ENCODE data around the gene PUSL1.

Gene PUSL1

GRCh38 chr1:1337793-1338147 lies 29.4 kb downstream of the PUSL1 start:
- H3K36me3 ChIP-seq (ENCODE audit: control insufficient read depth, insufficient read depth, low read length) = peaks cover 11% of the 10 kb centered on the region
- peak in 1 of 3 donors; percentile 9 for DNase-seq
- H3K9me3 ChIP-seq (ENCODE audit: control insufficient read depth, low read length) = no peaks in the 10 kb centered on the region

GRCh38 chr1:1338278-1338677 lies 29.9 kb downstream of the PUSL1 start:
- Histone ChIP-seq H3K36me3 (ENCODE audit: control insufficient read depth, insufficient read depth, low read length) (peaks cover 11% of the 10 kb centered on the region), H3K9me3 (ENCODE audit: control insufficient read depth, low read length) (no peaks in the 10 kb centered on the region), H3K27ac (ENCODE audit: insufficient read depth, low read length, poor library complexity, severe bottlenecking) (no peak overlapping the region), H3K27me3 (replicated peaks; ENCODE audit: control insufficient read depth, insufficient read depth, low read length, poor library complexity, severe bottlenecking) (no peaks in the 10 kb centered on the region), H3K4me1 (ENCODE audit: control insufficient read depth, insufficient read depth, low read length, poor library complexity, severe bottlenecking) (no peaks in the 10 kb centered on the region), H3K4me3 (ENCODE audit: insufficient read depth, low read depth, low read length, poor library complexity, severe bottlenecking) (no peak overlapping the region)
- DNase-seq = no peak

More at GRCh38 chr1:1337793-1338147, 29.4 kb downstream of the PUSL1 start:
- H3K4me3 ChIP-seq (ENCODE audit: insufficient read depth, low read depth, low read length, poor library complexity, severe bottlenecking) = no peak overlapping the region
- H3K27me3 ChIP-seq (replicated peaks; ENCODE audit: control insufficient read depth, insufficient read depth, low read length, poor library complexity, severe bottlenecking) = no peaks in the 10 kb centered on the region
- H3K27ac ChIP-seq (ENCODE audit: insufficient read depth, low read length, poor library complexity, severe bottlenecking) = no peak overlapping the region
- H3K4me1 ChIP-seq (ENCODE audit: control insufficient read depth, insufficient read depth, low read length, poor library complexity, severe bottlenecking) = no peaks in the 10 kb centered on the region

GRCh38 chr1:1340185-1340584 lies 31.8 kb downstream of the PUSL1 start:
- no peak for DNase-seq
- no peaks in the 10 kb centered on the region for H3K27me3 ChIP-seq (replicated peaks; ENCODE audit: control insufficient read depth, insufficient read depth, low read length, poor library complexity, severe bottlenecking)
- H3K36me3 ChIP-seq (ENCODE audit: control insufficient read depth, insufficient read depth, low read length) = peaks cover 11% of the 10 kb centered on the region
- no peaks in the 10 kb centered on the region for H3K9me3 ChIP-seq (ENCODE audit: control insufficient read depth, low read length)
- H3K4me3 ChIP-seq (ENCODE audit: insufficient read depth, low read depth, low read length, poor library complexity, severe bottlenecking) = no peak overlapping the region
- H3K27ac ChIP-seq (ENCODE audit: insufficient read depth, low read length, poor library complexity, severe bottlenecking) = no peak overlapping the region
- no peaks in the 10 kb centered on the region for H3K4me1 ChIP-seq (ENCODE audit: control insufficient read depth, insufficient read depth, low read length, poor library complexity, severe bottlenecking)

GRCh38 chr1:1340791-1341548 lies 32.6 kb downstream of the PUSL1 start:
- no peak for DNase-seq
- H3K4me3 ChIP-seq (ENCODE audit: insufficient read depth, low read depth, low read length, poor library complexity, severe bottlenecking) = no peak overlapping the region
- no peaks in the 10 kb centered on the region for H3K9me3 ChIP-seq (ENCODE audit: control insufficient read depth, low read length)
- no peaks in the 10 kb centered on the region for H3K4me1 ChIP-seq (ENCODE audit: control insufficient read depth, insufficient read depth, low read length, poor library complexity, severe bottlenecking)
- peaks cover 11% of the 10 kb centered on the region for H3K36me3 ChIP-seq (ENCODE audit: control insufficient read depth, insufficient read depth, low read length)
- no peak overlapping the region for H3K27ac ChIP-seq (ENCODE audit: insufficient read depth, low read length, poor library complexity, severe bottlenecking)
- H3K27me3 ChIP-seq (replicated peaks; ENCODE audit: control insufficient read depth, insufficient read depth, low read length, poor library complexity, severe bottlenecking) = no peaks in the 10 kb centered on the region

- no peaks in the 10 kb centered on the region for H3K9me3 ChIP-seq (ENCODE audit: control insufficient read depth, low read length)
- DNase-seq = no peak
- no peaks in the 10 kb centered on the region for H3K4me1 ChIP-seq (ENCODE audit: control insufficient read depth, insufficient read depth, low read length, poor library complexity, severe bottlenecking)
- H3K27me3 ChIP-seq (replicated peaks; ENCODE audit: control insufficient read depth, insufficient read depth, low read length, poor library complexity, severe bottlenecking) = no peaks in the 10 kb centered on the region
- H3K27ac ChIP-seq (ENCODE audit: insufficient read depth, low read length, poor library complexity, severe bottlenecking) = no peak overlapping the region
- H3K4me3 ChIP-seq (ENCODE audit: insufficient read depth, low read depth, low read length, poor library complexity, severe bottlenecking) = no peak overlapping the region
- H3K36me3 ChIP-seq (ENCODE audit: control insufficient read depth, insufficient read depth, low read length) = peaks cover 11% of the 10 kb centered on the region
Observed at GRCh38 chr1:1341549-1342021, 33.2 kb downstream of the PUSL1 start.

- Histone ChIP-seq H3K27ac (ENCODE audit: insufficient read depth, low read length, poor library complexity, severe bottlenecking) (no peak overlapping the region), H3K36me3 (ENCODE audit: control insufficient read depth, insufficient read depth, low read length) (peaks cover 11% of the 10 kb centered on the region), H3K4me1 (ENCODE audit: control insufficient read depth, insufficient read depth, low read length, poor library complexity, severe bottlenecking) (peaks cover 2% of the 10 kb centered on the region), H3K27me3 (replicated peaks; ENCODE audit: control insufficient read depth, insufficient read depth, low read length, poor library complexity, severe bottlenecking) (no peaks in the 10 kb centered on the region), H3K4me3 (ENCODE audit: insufficient read depth, low read depth, low read length, poor library complexity, severe bottlenecking) (no peak overlapping the region), H3K9me3 (ENCODE audit: control insufficient read depth, low read length) (no peaks in the 10 kb centered on the region)
- no peak for DNase-seq
Observed at GRCh38 chr1:1342061-1342562, 33.7 kb downstream of the PUSL1 start.

- Histone ChIP-seq H3K9me3 (ENCODE audit: control insufficient read depth, low read length) (no peaks in the 10 kb centered on the region), H3K4me1 (ENCODE audit: control insufficient read depth, insufficient read depth, low read length, poor library complexity, severe bottlenecking) (peaks cover 7% of the 10 kb centered on the region), H3K27me3 (replicated peaks; ENCODE audit: control insufficient read depth, insufficient read depth, low read length, poor library complexity, severe bottlenecking) (no peaks in the 10 kb centered on the region), H3K36me3 (ENCODE audit: control insufficient read depth, insufficient read depth, low read length) (peaks cover 11% of the 10 kb centered on the region), H3K4me3 (ENCODE audit: insufficient read depth, low read depth, low read length, poor library complexity, severe bottlenecking) (no peak overlapping the region), H3K27ac (ENCODE audit: insufficient read depth, low read length, poor library complexity, severe bottlenecking) (no peak overlapping the region)
- no peak for DNase-seq
Observed at GRCh38 chr1:1342584-1343115, 34.3 kb downstream of the PUSL1 start.

GRCh38 chr1:1343811-1344421 lies 35.5 kb downstream of the PUSL1 start:
- DNase-seq = no peak
- Histone ChIP-seq H3K4me3 (ENCODE audit: insufficient read depth, low read depth, low read length, poor library complexity, severe bottlenecking) (no peak overlapping the region), H3K27me3 (replicated peaks; ENCODE audit: control insufficient read depth, insufficient read depth, low read length, poor library complexity, severe bottlenecking) (no peaks in the 10 kb centered on the region), H3K9me3 (ENCODE audit: control insufficient read depth, low read length) (no peaks in the 10 kb centered on the region), H3K36me3 (ENCODE audit: control insufficient read depth, insufficient read depth, low read length) (peaks cover 9% of the 10 kb centered on the region), H3K27ac (ENCODE audit: insufficient read depth, low read length, poor library complexity, severe bottlenecking) (no peak overlapping the region), H3K4me1 (ENCODE audit: control insufficient read depth, insufficient read depth, low read length, poor library complexity, severe bottlenecking) (peaks cover 16% of the 10 kb centered on the region)

GRCh38 chr1:1344655-1345361 lies 36.4 kb downstream of the PUSL1 start:
- Histone ChIP-seq H3K9me3 (ENCODE audit: control insufficient read depth, low read length) (no peaks in the 10 kb centered on the region), H3K36me3 (ENCODE audit: control insufficient read depth, insufficient read depth, low read length) (peaks cover 5% of the 10 kb centered on the region), H3K4me3 (ENCODE audit: insufficient read depth, low read depth, low read length, poor library complexity, severe bottlenecking) (no peak overlapping the region), H3K27ac (ENCODE audit: insufficient read depth, low read length, poor library complexity, severe bottlenecking) (no peak overlapping the region), H3K4me1 (ENCODE audit: control insufficient read depth, insufficient read depth, low read length, poor library complexity, severe bottlenecking) (peaks cover 17% of the 10 kb centered on the region), H3K27me3 (replicated peaks; ENCODE audit: control insufficient read depth, insufficient read depth, low read length, poor library complexity, severe bottlenecking) (no peaks in the 10 kb centered on the region)
- DNase-seq = peak in 1 of 3 donors; percentile 29

Measured in effector memory CD4-positive, alpha-beta T cell (primary cell).